ENCODE data around the gene RGS5. TPM values are rescaled to one million over a fixed set of nuclear protein-coding genes. Genes with fewer than 3 reads are reported as not detected.
A peak's percentile ranks its signal among the peaks of the same experiment; 100 is the strongest.

Gene RGS5
- total and polyA plus RNA-seq, 8 donors, result 29.4 to 314 (median 127) TPM

GRCh38 chr1:163178628-163179027 lies 24.1 kb downstream of the RGS5 start:
- Histone ChIP-seq H3K27me3 (no peaks in the 10 kb centered on the region), H3K36me3 (no peaks in the 10 kb centered on the region), H3K4me1 (peaks cover 0 to 15% (median 7%) of the 10 kb centered on the region in 4 donors), H3K4me3 (no peak overlapping the region), H3K9me3 (no peaks in the 10 kb centered on the region), H3K27ac (peak overlapping the region in 1 of 5 donors; percentile 11)
- TF ChIP-seq EP300 (IDR thresholded peaks at IDR 0.05) (no peak), CTCF (IDR thresholded peaks at IDR 0.05) (no peak), POLR2A (IDR thresholded peaks at IDR 0.05) (no peak), POLR2AphosphoS5 (IDR thresholded peaks at IDR 0.05) (no peak)
- no peak for DNase-seq
- intact Hi-C loops (cut with DNase I; ENCODE audit: low total_unique reads), result loop anchor here (10.0 kb wide), 2 partner anchors 294 to 324 kb away; no protein-coding TSS in a partner anchor
- 63 to 82% (median 80%) methylated on average over 2 of the region's 2 CpGs for WGBS, 5 donors

GRCh38 chr1:163176797-163177196 lies 25.9 kb downstream of the RGS5 start:
- intact Hi-C loops (cut with DNase I; ENCODE audit: low total_unique reads), result loop anchor here (10.0 kb wide), 2 partner anchors 292 to 322 kb away; no protein-coding TSS in a partner anchor
- no peaks in the 10 kb centered on the region for H3K9me3 ChIP-seq
- TF ChIP-seq EP300 (IDR thresholded peaks at IDR 0.05) (no peak), POLR2A (IDR thresholded peaks at IDR 0.05) (no peak), POLR2AphosphoS5 (IDR thresholded peaks at IDR 0.05) (no peak), CTCF (IDR thresholded peaks at IDR 0.05) (no peak)
- no peak for DNase-seq
- H3K4me1 ChIP-seq, result peaks cover under 1 to 32% (median 18%) of the 10 kb centered on the region in 4 donors
- H3K27me3 ChIP-seq, result no peaks in the 10 kb centered on the region
- no peak overlapping the region for H3K27ac ChIP-seq
- no peak overlapping the region for H3K4me3 ChIP-seq
- H3K36me3 ChIP-seq, result no peaks in the 10 kb centered on the region
- WGBS, 5 donors, result 25 to 71% (median 60%) methylated on average over 4 of the region's 4 CpGs

- Histone ChIP-seq H3K4me3 (peak overlapping the region in 2 of 4 donors; percentile 20 to 29), H3K27ac (peak overlapping the region in 3 of 5 donors; percentile 55 to 70 (median 60)), H3K27me3 (no peaks in the 10 kb centered on the region), H3K9me3 (no peaks in the 10 kb centered on the region), H3K4me1 (peaks cover 7 to 42% (median 21%) of the 10 kb centered on the region in 4 donors), H3K36me3 (no peaks in the 10 kb centered on the region)
- intact Hi-C loops (cut with DNase I; ENCODE audit: low total_unique reads), result loop anchor here (10.0 kb wide), 2 partner anchors 290 to 320 kb away; no protein-coding TSS in a partner anchor
- no peak for TF ChIP-seq POLR2A (IDR thresholded peaks at IDR 0.05)
- peak in 5 of 7 experiments; percentile 66 to 89 (median 82) for TF ChIP-seq CTCF (IDR thresholded peaks at IDR 0.05)
- TF ChIP-seq POLR2AphosphoS5 (IDR thresholded peaks at IDR 0.05), result no peak
- no peak for TF ChIP-seq EP300 (IDR thresholded peaks at IDR 0.05)
- 31 to 48% (median 41%) methylated on average over 18 of the region's 18 CpGs for WGBS, 5 donors
- DNase-seq, result peak; percentile 66 to 83
Measured at GRCh38 chr1:163174524-163175437, 27.9 kb downstream of the RGS5 start.

- Histone ChIP-seq H3K27me3 (no peaks in the 10 kb centered on the region), H3K4me3 (no peak overlapping the region), H3K9me3 (no peaks in the 10 kb centered on the region), H3K36me3 (no peaks in the 10 kb centered on the region), H3K4me1 (peaks cover 7 to 48% (median 24%) of the 10 kb centered on the region in 4 donors), H3K27ac (peak overlapping the region in 3 of 5 donors; percentile 8 to 46 (median 21))
- intact Hi-C loops (cut with DNase I; ENCODE audit: low total_unique reads), result loop anchor here (10.0 kb wide), 2 partner anchors 288 to 318 kb away; no protein-coding TSS in a partner anchor
- TF ChIP-seq CTCF (IDR thresholded peaks at IDR 0.05) (no peak), POLR2AphosphoS5 (IDR thresholded peaks at IDR 0.05) (no peak), EP300 (IDR thresholded peaks at IDR 0.05) (no peak), POLR2A (IDR thresholded peaks at IDR 0.05) (no peak)
- no peak for DNase-seq
- whole genome bisulfite sequencing, 5 donors, result 43 to 64% (median 44%) methylated on average over 4 of the region's 4 CpGs
Measured at GRCh38 chr1:163173121-163173520, 29.6 kb downstream of the RGS5 start.
